T follicular helper cell (primary cell): Measurements from ENCODE around the gene CACNB4.

Experiments
- DNase-seq: peaks from one replicate; pipeline ENCODE4 v3.0.0-alpha.2; 2020; ENCODE audit warnings: low read depth

CACNB4 gene

DNA sequence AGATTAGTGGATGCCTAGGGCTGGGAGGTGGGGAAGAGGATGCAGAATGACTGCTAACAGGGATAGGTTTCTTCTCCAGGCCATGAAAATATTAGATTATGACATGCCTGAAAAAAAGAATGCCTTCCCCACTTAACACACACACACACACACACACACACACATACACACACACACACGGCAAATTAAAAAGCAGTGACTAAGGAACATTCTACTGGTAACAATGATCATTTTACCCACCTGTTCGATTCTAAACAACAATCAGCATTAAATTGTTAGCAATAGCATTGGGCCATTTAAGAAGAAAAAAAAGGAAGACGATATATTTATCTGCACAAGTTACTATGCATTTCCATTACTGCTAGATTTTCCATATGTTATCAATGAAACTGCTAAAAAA is 10.8 kb downstream of the CACNB4 start:
- DNase-seq, result no peak

DNA sequence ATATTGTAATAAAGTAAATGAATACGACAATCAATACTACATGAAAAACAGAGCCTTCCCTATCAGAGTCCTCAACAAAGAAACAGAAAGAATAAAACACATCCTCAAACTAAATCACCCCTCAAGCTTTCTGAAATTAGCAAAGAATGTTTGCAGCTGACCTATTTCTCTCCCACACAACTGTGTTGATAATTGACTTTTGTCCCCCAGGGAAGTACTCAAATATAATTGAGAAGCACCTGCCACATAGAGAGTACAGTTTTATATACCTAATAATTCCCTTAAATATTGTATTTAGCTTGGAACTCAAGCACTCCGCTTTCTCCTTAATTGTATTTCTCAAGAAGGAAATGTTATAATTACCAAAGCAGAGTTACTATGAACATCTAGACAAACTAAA is 12.6 kb downstream of the CACNB4 start:
- no peak for DNase-seq

DNA sequence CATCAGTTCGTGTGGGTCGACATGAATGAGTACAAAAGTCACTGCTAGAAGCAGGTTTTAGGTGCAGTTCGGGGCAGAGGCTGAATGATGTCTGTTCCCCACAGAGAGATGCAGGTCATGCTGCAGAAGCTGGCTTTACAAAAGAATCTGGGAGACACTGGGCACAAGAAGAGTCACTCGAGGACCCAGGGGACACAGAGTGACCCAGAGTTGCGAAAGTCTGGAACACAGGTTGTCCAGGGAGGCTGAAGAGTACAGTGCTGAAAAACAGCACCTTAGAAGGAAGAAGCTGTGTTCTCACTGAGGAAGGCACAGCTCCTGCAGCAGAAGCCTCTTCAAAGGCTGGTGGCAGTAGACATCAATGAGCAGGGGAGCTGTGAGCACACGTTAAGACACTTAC is 14.8 kb downstream of the CACNB4 start:
- DNase-seq, result no peak

DNA sequence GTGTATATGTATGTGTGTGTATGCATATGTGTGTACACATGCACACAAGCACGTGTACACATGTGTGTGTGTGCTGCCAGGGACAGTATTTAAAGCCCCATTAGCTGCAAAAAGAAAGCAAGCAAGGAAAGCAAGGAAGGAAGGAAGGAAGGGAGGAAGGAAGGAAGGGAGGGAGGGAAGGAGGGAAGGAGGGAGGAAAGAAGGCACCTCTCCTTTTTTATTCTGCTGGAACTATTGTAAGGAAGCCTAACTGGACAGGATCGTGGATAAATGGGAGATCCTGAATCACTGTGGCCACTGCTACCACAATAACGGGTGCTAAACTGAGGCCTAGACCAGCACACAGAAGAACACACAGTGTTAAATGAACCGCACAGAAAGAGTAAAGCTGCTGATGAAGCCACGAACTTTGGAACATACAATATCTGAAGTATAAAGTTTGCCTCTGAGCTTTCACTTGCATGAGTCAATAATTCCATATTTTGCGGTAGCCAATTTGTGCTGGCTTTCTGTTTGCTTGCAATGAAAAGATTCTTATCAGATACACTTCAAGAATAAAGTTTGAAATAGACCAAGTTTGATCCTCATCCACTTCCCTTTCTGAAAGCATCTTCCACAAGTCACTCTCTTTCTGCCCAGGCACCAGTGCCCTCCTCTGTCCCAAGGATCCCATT is 15.5 kb downstream of the CACNB4 start:
- DNase-seq, result no peak

DNA sequence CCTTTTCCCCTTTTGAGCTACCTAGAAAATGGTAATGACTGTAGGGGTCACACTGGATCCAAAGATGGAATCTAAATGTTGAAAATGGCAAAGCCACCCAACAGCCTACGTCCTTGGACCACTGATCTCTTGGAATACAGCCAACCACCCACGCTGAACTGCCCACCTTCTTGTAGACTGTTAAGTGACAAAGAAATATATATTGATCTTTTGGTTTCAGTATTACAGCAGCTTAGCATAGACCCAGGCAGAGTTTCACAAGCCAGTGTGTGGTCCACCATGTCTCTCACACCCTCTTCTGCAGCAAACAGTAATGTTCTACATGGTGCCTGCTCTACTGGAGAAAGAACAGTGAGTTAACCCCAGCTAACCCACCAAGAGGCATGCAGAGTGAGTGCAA is 20.2 kb downstream of the CACNB4 start:
- DNase-seq, result no peak

DNA sequence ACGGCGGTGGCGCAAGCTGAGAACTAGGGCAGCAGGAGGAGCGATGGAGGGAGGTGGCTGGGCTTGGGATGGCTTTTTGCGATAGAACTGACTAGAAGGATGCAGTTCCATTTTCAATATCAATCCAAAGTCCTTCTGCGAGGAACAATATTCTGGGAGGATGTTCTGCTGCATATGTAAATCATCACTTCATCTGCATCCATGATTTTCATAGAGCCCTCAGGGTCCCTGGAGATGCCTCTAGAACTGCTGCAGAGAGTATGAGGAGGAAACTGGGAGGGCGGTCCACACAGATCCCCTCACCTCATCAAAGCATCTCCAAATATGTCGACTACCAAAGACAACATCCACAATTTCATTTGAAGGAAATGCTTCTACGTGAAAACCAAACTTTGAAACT is 20.8 kb downstream of the CACNB4 start:
- DNase-seq, result no peak

DNA sequence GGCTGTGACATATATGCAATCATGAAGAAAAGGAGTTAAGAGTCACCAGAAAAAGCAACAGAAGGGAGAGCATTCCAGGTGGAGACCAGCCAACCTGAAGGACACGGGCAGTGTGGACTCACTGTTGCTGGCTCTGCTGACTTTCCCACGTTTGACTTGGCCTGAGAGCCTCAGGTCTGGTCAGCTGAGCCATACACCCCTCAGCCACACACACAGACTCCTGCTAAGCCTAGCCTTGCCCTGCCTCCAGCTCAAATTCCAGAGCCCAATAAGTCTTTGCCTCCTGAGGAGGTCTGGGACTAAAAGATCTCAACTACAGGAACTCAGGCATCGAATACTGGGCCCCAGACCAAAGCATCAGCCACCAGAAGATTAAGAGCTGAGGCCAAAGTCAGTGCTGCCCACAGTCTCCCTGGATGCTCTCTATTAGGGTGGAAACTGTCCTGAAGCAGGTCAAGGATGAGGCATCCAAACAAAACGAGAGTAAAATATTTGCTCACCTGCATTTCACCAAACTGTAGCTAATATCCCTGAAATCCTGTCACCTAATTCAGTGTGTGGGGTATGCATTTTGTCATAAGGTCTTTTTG is 23.3 kb downstream of the CACNB4 start:
- no peak for DNase-seq

DNA sequence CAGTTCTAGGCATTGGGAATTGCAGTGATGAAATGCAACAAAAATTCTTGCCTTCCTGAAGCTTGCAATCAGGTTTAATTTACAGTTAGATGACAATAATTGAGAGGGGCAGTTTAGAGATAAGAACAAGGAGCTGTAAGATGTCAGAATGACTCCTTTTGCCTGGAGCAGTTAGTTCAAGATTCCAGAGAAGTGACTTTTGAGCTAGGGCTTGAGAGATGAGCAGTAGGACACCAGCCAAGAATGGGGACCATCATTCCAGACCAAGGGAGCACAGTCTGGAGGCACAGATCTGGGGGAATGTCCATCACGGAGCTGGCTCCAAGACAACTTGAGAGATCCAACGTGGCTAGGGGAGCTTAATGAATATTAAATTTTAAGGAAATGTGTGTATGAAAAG is 26.8 kb downstream of the CACNB4 start:
- DNase-seq, result no peak

DNA sequence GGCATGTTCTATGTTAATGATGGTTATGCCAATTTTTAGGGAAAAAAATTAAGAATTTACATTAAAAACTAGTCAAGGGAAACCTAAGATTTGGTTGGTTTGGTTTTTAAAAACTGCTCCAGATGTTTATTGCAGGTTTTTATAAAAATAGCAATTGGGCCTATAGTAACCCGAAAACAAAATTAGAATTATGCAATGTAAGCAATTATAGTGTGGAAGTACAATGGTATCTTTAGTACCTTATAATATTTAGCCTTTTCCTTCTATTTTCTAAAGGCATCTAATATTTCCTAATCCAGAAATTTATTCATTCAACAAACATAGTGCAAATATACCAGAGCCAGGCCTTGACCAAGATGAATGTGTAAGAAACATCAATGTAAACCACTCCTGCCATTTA is 27.3 kb downstream of the CACNB4 start:
- no peak for DNase-seq

DNA sequence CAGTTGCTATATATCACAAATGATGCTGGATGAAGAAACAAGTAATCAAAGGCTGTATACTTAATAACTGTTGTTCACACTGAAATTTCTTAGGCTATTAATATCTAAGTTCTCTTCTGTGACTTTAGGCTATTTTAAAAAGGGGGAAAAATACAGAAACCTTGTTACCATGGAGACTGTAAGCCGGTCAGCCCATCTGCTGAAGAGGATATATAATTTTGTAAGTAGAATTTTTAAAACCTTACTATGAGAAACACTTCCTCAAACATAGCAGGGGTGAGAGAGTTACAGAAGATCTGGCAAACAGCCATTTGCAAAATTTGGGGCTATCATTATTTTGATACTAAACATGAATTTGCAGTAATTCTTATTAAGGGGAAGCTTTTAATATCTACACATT is 27.8 kb downstream of the CACNB4 start:
- DNase-seq, result no peak

DNA sequence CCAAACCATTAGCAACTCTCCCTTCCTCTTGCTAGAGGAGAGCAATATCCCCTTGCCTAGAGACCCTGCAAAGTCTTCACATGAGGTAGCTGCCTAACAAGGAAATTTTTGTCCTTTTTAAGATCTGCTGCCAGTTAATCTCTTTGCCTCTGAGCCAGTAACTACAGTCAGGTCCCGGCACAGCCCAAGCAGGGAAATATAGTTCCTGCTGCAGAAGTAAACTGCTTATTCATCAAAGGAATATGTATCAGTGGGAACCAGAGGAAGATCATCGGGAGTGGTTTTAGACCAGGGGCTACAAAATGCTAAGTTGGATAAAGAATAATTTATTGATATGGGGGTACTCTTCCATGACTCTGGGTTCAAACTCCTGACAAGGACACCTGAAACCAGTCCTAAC is 30.6 kb downstream of the CACNB4 start:
- no peak for DNase-seq

DNA sequence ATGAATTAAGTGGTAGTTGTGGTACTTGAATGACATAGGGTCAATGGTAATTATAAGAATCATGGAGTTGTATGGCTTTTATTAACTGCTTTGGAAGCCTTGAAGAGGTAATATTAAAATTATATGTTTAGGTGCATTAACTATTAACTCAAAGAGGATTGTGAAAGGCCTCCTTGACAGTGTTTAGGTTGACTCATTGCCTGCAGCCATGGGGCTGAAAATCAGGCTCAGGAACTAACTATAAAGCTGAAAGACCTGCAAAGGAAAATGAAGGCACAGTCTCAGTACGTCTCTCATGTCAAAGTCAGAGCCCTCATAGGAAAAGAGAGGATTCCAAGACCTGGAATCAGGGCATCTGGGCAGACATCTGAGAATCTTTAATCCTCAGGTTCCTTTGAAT is 31.0 kb downstream of the CACNB4 start:
- no peak for DNase-seq

DNA sequence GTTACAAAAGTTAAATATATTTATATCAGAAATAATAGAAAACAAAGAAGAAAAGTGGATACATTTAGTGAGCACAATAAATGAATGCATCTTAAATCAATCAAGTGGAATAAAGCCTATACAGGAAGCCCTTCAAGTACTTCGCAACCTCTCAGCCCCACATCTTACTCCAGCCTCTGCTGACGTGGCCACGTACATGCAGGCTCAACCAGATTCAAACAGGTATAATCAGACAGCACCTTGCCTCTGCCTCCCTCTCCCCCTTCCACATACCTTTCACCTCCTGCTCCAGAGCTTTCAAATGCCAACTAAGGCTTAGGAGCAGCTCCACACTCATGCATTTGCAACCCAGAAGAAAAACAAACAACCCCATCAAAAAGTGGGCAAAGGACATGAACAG is 32.9 kb downstream of the CACNB4 start:
- no peak for DNase-seq

DNA sequence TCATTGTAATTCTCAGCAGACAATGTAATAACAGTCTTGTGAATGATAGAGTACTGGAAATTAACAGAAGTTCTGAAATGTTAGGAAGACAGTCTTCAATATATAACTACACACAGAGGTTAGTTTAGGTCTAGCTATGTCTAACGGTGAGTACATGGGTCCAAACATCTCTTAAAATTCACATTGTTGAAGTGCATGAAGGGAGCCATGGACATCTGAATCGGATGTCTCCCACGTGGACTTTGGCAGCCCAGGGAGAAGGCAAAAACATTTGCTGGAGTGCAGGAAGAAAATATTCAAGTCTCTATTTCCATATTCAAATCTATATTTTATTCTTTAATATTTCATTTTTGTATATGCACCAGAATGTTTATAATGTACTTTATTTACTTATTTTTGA is 34.8 kb downstream of the CACNB4 start:
- no peak for DNase-seq

DNA sequence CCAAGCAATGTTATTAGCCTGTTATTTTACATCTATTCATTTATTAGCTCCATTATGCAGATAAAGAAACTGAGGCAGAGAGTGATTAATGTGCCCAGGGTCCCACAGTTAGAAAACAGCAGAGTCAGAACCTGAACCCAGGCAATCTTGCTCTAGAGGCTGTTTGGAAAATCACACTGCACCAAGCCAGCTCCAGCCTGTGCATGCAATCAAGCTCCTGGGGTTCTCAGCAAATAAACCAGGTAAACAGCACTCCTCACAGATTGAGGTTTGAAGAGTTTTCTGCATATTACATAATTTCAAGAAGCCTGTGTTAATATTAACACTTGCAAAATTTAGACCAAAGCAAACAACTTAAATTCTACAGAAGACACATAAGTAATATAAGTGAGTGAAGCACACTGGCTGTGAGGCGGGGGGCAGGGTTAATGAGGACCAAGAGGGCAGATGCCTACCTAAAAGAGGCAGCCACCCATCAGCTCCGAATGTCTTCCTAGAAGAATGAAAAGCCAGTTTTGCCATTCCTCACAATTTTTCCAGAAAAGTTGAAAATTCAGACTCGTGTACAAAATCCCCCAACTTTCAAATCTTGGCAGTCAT is 35.4 kb downstream of the CACNB4 start:
- DNase-seq, result no peak

DNA sequence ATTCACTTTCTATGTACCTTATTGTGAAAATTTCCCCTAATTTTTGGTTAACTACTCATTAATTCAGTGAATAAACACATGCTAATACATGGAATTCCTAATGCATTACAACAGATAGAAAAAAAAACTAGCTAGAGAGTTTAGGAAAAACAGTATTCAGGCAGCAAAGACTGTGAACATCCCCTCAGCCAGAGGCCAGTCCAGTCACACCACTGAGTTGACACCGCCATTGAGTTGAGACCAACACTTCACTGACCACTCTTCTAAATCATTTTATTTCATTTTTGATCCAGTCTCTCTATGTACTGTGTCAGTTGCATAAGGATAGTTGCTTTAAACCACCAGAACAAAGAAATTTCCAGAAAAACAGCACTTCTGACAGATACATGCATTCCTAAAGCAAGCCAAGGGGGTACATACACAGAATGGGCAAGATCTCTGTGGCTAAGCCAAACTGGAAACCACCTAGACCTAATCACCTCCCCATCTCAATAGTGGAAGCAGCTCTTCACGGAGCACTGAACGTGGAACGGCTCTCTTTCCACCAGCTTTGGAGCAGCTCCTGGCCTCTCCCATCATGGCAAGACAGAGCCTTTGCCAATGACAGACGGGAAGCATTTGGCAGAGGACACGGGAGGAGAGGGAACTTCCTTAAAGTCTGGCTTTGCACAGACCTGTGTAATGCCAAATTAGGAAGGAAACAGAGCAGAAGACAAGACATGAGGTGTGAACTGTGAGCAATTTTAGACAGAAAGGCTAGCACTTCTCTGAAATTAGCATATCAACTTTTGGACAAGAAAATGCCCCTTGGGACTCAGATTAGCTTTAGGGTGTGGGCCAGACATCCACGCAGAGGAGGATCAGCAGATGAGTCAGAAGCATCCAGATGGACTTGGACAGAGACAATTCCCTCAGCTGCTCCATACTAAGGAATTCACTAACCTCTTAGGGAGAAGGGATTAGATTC is 36.4 kb downstream of the CACNB4 start:
- no peak for DNase-seq

DNA sequence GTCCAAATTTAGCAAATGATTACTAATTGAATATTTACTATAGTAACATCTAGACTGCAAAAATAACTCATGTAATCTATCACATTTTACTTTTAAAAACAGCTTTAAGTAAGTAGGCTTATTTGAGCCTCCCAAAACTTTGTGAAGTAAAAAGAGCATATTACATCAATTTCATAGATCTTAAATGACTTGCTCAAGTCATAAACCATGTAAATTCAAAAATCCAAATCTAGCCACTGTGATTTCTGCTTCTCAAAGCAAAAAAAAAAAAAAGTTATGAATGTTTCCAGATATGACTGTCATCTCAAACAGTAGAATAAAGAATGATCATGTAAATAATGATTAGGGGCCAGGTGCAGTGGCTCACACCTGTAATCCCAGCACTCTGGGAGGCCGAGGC is 37.5 kb downstream of the CACNB4 start:
- DNase-seq, result no peak

DNA sequence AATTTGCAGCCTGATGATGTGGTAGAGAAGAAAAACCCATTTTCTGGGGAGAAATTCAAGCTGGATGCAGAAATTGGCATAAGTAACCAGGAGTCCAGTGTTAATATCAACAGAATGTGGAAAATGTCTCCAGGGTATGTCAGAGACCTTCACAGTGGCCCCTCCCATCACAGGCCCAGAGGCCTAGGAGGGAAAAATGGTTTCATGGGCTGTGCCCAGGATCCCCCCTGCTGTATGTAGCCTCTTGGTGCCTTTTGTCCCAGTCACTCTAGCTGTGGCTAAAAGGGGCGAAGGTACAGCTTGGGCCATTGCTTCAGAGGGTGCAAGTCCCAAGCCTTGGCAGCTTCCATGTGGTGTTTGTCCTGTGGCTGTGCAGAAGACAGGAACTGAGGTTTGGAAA is 40.2 kb downstream of the CACNB4 start:
- no peak for DNase-seq

DNA sequence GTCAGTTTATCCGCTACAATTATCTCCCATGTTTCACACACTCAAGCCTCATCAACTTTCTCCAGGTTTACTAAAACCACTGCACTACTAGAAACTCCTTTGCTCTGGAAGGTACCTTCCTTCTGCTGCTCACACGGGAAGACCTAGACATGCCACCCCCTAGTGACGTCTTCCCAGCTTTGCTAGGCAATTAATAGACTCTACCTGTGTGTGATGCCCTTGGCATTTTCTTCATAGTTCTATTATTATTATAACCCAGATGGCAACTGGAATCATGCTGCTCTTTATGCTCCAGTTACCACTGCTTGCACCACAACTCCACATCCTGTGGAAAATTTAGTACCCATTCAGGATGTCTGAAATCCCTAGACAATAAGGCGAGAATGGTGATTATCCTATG is 42.4 kb downstream of the CACNB4 start:
- DNase-seq, result no peak

DNA sequence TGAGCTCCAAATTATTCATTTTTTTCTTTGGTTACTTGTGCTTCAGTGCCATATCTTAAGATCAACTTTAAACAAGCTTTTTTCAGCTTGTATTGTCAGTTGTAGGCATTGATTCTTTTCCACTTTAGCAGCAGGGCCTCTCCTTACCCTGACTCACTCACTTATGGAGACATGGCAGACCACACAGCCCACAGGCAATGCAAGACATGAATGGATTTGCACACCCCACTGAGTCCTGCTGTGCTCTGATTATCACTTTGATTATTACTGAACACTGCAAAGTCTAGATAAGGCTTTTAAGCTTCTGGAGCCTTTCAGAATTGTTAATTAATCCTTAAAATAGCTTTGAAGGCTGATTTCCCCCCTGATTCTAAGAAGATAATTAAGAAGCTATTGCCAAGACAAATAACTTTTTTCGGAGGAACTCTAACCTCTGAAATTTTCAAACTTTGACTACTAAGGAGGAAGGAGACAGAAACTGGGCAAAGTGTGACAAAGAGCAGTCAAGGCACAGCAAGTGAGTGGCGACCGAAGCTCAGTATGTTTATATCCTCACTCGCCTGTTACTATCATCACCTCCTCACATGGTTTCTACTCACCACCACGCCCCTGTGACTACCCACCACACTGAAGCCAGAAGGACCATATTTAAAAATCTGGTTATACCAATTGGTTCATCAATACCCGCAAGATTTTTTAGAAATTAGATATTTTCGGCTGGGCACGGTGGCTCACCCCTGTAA is 43.3 kb downstream of the CACNB4 start:
- DNase-seq, result no peak

DNA sequence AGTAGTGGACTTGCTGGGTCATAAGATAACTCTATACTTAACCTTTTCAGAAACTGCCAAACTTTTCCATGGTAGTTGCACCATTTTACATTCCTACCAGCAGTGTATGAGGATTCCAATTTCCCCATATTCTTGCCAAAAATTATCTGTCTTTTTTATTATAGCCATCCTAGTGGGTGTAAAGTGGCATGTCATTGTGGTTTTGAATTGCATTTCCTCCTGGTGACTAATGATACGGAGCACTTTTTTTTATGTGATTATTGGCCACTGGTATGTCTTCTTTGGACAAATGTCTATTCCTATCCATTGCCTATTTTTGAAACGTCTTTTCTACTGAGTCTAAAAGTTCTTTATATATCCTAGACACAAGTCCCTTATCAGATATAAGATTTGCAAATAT is 44.3 kb downstream of the CACNB4 start:
- no peak for DNase-seq

DNA sequence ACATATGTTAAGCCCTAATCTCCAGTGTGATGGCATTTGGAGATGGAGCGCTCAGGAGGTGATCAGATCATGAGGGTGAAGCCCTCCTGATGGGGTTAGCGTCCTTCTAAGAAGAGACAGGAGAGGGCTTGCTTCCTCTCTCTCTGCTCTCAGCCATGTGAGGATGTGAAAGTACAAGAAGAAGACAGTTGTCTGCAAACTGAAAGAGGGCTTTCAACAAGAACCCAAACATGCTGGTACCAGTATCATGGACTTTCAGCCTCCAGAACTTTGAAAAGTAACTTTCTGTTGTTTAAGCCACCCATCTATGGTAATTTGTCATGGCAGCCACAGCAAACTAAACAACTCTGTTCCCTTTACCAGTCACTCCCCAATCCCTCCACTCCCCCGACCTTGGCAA is 47.4 kb downstream of the CACNB4 start:
- DNase-seq, result no peak
